Dermis blood vessel endothelial cell (primary cell): Measurements from ENCODE around the gene PPP1R10. TPM values are rescaled to one million over a fixed set of nuclear protein-coding genes. Genes with fewer than 3 reads are reported as not detected.
"Not testable (repeated sequence)": the region's sequence is repeated elsewhere in the genome, so short reads cannot be mapped to it uniquely, and the experiment has no call there.

Experiments
- DNase-seq: peaks from one replicate; pipeline ENCODE4 v3.0.0; 2010
- total RNA-seq: library from RNA; depleted of rRNA; stranded (reverse); fragments of >200 nt; gene quantifications from 2 replicates; pipeline ENCODE4 v1.2.3, GENCODE V29; 2014

Gene PPP1R10
- 19.4 and 20.0 TPM in 2 replicates for total RNA-seq

- DNase-seq: peak; percentile 100
Observed at GRCh38 chr6:30616811-30617564, at the start of gene PPP1R10. PPP1R10 (minus strand) TSS chr6:30617243; CDS start chr6:30609944, 7,299 bp downstream.

- peak; percentile 54 for DNase-seq
Observed at GRCh38 chr6:30666300-30666699, 49.3 kb upstream of the PPP1R10 start.

- no peak for DNase-seq
Observed at GRCh38 chr6:30664994-30665767, 48.1 kb upstream of the PPP1R10 start.

- DNase-seq: not testable (repeated sequence)
Observed at GRCh38 chr6:30657922-30658321, 40.9 kb upstream of the PPP1R10 start.

- no peak for DNase-seq
Observed at GRCh38 chr6:30657454-30657853, 40.4 kb upstream of the PPP1R10 start.

- DNase-seq: no peak
Observed at GRCh38 chr6:30656513-30656912, 39.5 kb upstream of the PPP1R10 start.

- no peak for DNase-seq
Observed at GRCh38 chr6:30655743-30656094, 38.7 kb upstream of the PPP1R10 start.

- no peak for DNase-seq
Observed at GRCh38 chr6:30654798-30655742, 38.0 kb upstream of the PPP1R10 start.

- no peak for DNase-seq
Observed at GRCh38 chr6:30651143-30651542, 34.1 kb upstream of the PPP1R10 start.

GRCh38 chr6:30647242-30648116 is 30.4 kb upstream of the PPP1R10 start:
- peak; percentile 69 for DNase-seq

GRCh38 chr6:30646450-30647241 is 29.6 kb upstream of the PPP1R10 start, which contains the start of gene C6orf136:
C6orf136 (plus strand) TSS chr6:30647133; CDS start chr6:30647232, 99 bp downstream.
- DNase-seq: peak; percentile 96

- DNase-seq: no peak
Observed at GRCh38 chr6:30645989-30646388, 28.9 kb upstream of the PPP1R10 start.

- DNase-seq: no peak
Observed at GRCh38 chr6:30644769-30645168, 27.7 kb upstream of the PPP1R10 start.

GRCh38 chr6:30643656-30644055 is 26.6 kb upstream of the PPP1R10 start:
- no peak for DNase-seq

- DNase-seq: no peak
Observed at GRCh38 chr6:30641048-30641447, 24.0 kb upstream of the PPP1R10 start.

- DNase-seq: no peak
Observed at GRCh38 chr6:30640481-30640880, 23.4 kb upstream of the PPP1R10 start.

- DNase-seq: no peak
Observed at GRCh38 chr6:30635834-30636233, 18.8 kb upstream of the PPP1R10 start.

GRCh38 chr6:30626484-30627366 is 9.7 kb upstream of the PPP1R10 start, which contains the start of gene ATAT1:
ATAT1 (plus strand) TSS chr6:30626874.
- peak; percentile 92 for DNase-seq

- DNase-seq: no peak
Observed at GRCh38 chr6:30625511-30625910, 8.5 kb upstream of the PPP1R10 start.

GRCh38 chr6:30619561-30619960 is 2.5 kb upstream of the PPP1R10 start:
- no peak for DNase-seq
